Ishikawa (cell line): Measurements from ENCODE around the gene ACOD1.

Experiments
- CEBPB ChIP-seq: IDR thresholded peaks from 2 replicates; pipeline ENCODE4 v1.6.1; 2012
- CREB1 ChIP-seq: IDR thresholded peaks from 2 replicates; pipeline ENCODE4 v1.6.1; 2012; ENCODE audit warnings: low read depth
- EP300 ChIP-seq: IDR thresholded peaks from 2 replicates; pipeline ENCODE4 v1.6.1; 2012; ENCODE audit warnings: borderline replicate concordance
- FOXM1 ChIP-seq: IDR thresholded peaks from 2 replicates; pipeline ENCODE4 v1.6.1; 2012; ENCODE audit warnings: low read depth, borderline replicate concordance
- NFIC ChIP-seq: IDR thresholded peaks from 2 replicates; pipeline ENCODE4 v1.6.1; 2012
- RAD21 ChIP-seq: IDR thresholded peaks from 2 replicates; pipeline ENCODE4 v1.6.1; 2012; ENCODE audit warnings: low read depth
- REST ChIP-seq: IDR thresholded peaks from 2 replicates; pipeline ENCODE4 v1.6.1; 2012; ENCODE audit warnings: low read depth, mild to moderate bottlenecking
- TAF1 ChIP-seq: IDR thresholded peaks from 2 replicates; pipeline ENCODE4 v1.6.1; 2012; ENCODE audit warnings: low read depth, mild to moderate bottlenecking
- TF ChIP-seq, protein P1 (sequence below): IDR thresholded peaks from 2 replicates; pipeline ENCODE4 v1.6.1; 2012

GRCh38 chr13:76983676-76984075, 35.4 kb downstream of the ACOD1 start:
- TF ChIP-seq RAD21: no peak
- no peak for TF ChIP-seq TAF1
- no peak for TF ChIP-seq CREB1
- no peak for TF ChIP-seq REST
- no peak for TF ChIP-seq EP300
- TF ChIP-seq NFIC: no peak
- no peak for TF ChIP-seq CEBPB
- no peak for TF ChIP-seq FOXM1
- TF ChIP-seq, protein P1, sequence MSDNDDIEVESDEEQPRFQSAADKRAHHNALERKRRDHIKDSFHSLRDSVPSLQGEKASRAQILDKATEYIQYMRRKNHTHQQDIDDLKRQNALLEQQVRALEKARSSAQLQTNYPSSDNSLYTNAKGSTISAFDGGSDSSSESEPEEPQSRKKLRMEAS: no peak
